Left lung (tissue), 10 donors: Measurements from ENCODE around the gene ZNF678. TPM values are rescaled to one million over a fixed set of nuclear protein-coding genes. Genes with fewer than 3 reads are reported as not detected.

Source experiments
- ATAC-seq: fragments of 200-7000 bp; cut with Tn5 transposase; one replicate; pipeline ENCODE4 v1.9.1; 2020; ENCODE audit warnings: moderate library complexity
- DNase-seq, 4 donors: peaks; one replicate each; pipeline ENCODE4 v3.0.0-alpha.2; 2013 to 2020
- H3K27ac ChIP-seq, 2 donors: fragments of 200-600 bp; sonication (generic) in 1 of 2; one replicate each; pipeline versions ENCODE4 v1.5.0 to v1.8.0; 2020 to 2021
- H3K27me3 ChIP-seq, 2 donors: fragments of 200-600 bp; sonication (generic) in 1 of 2; one replicate each; pipeline versions ENCODE4 v1.5.0 to v1.8.0; 2020 to 2021
- H3K36me3 ChIP-seq, 2 donors: fragments of 200-600 bp; sonication (generic) in 1 of 2; one replicate each; pipeline versions ENCODE4 v1.5.0 to v1.8.0; 2020 to 2021
- H3K4me1 ChIP-seq, 2 donors: fragments of 200-600 bp; one replicate each; pipeline ENCODE4 v1.8.0; 2021
- H3K4me3 ChIP-seq, 2 donors: fragments of 200-600 bp; sonication (generic) in 1 of 2; one replicate each; pipeline versions ENCODE4 v1.5.0 to v1.8.0; 2020 to 2021; ENCODE audit warnings: mild to moderate bottlenecking in 1 of 2
- H3K9me3 ChIP-seq, 2 donors: fragments of 200-600 bp; sonication (generic) in 1 of 2; one replicate each; pipeline versions ENCODE4 v1.5.0 to v1.8.0; 2020 to 2021
- intact Hi-C, 2 donors: fragments of 100-400 bp; cut with DNase I; formaldehyde crosslinking; loops; one replicate each; pipeline versions ENCODE4 v1.11.2 to v1.14.2; 2022
- polyA plus RNA-seq, 6 donors: library from polyadenylated mRNA; unstranded; fragments of 120-200 nt; gene quantifications; one replicate each; pipeline ENCODE4 v1.2.1, GENCODE V29; 2013; ENCODE audit not compliant: insufficient read length in 6 of 6
- total RNA-seq, 2 donors: library from RNA; stranded (reverse); fragmentation: NEBNext Ultra II Directional; extraction: Animal tissue kit (Norgen Biotek cat#: 25700); gene quantifications; one replicate each; pipeline ENCODE4 v1.2.1, GENCODE V29; 2021
- TF ChIP-seq, protein P1 (sequence below), 2 donors: fragments of 200-600 bp; sonication (generic) in 1 of 2; IDR thresholded peaks; one replicate each; pipeline versions ENCODE4 v1.5.0 to v1.8.0; 2021; ENCODE audit warnings: antibody characterized with exemption in 2 of 2
- donor health status: DM: no; HTN: yes; CAD: no.
- donor health status: DM: no; HTN: no; CAD: no.

ZNF678 gene
- total and polyA plus RNA-seq, 8 donors: 7.3 to 19.5 (median 16.6) TPM

DNA sequence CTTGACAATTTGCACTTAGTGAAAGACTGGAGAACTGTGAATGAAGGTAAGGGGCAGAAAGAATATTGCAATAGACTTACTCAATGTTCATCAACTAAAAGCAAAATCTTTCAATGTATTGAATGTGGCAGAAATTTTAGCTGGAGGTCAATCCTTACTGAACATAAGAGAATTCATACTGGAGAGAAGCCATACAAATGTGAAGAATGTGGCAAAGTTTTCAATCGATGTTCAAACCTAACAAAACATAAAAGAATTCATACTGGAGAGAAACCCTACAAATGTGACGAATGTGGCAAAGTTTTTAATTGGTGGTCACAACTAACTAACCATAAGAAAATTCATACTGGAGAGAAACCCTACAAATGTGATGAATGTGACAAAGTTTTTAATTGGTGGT is 91.1 kb downstream of the ZNF678 start:
- ATAC-seq (no peak), DNase-seq (no peak)
- H3K27ac ChIP-seq: no peak overlapping the region
- H3K4me1 ChIP-seq: no peaks in the 10 kb centered on the region
- H3K36me3 ChIP-seq: peaks cover 0 to 84% of the 10 kb centered on the region in 2 donors
- no peak overlapping the region for H3K4me3 ChIP-seq
- TF ChIP-seq, protein P1, sequence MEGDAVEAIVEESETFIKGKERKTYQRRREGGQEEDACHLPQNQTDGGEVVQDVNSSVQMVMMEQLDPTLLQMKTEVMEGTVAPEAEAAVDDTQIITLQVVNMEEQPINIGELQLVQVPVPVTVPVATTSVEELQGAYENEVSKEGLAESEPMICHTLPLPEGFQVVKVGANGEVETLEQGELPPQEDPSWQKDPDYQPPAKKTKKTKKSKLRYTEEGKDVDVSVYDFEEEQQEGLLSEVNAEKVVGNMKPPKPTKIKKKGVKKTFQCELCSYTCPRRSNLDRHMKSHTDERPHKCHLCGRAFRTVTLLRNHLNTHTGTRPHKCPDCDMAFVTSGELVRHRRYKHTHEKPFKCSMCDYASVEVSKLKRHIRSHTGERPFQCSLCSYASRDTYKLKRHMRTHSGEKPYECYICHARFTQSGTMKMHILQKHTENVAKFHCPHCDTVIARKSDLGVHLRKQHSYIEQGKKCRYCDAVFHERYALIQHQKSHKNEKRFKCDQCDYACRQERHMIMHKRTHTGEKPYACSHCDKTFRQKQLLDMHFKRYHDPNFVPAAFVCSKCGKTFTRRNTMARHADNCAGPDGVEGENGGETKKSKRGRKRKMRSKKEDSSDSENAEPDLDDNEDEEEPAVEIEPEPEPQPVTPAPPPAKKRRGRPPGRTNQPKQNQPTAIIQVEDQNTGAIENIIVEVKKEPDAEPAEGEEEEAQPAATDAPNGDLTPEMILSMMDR (IDR thresholded peaks at IDR 0.05): no peak
- no peaks in the 10 kb centered on the region for H3K27me3 ChIP-seq
- intact Hi-C loops: no loop called here
- peaks cover 36 to 100% of the 10 kb centered on the region in 2 donors for H3K9me3 ChIP-seq

DNA sequence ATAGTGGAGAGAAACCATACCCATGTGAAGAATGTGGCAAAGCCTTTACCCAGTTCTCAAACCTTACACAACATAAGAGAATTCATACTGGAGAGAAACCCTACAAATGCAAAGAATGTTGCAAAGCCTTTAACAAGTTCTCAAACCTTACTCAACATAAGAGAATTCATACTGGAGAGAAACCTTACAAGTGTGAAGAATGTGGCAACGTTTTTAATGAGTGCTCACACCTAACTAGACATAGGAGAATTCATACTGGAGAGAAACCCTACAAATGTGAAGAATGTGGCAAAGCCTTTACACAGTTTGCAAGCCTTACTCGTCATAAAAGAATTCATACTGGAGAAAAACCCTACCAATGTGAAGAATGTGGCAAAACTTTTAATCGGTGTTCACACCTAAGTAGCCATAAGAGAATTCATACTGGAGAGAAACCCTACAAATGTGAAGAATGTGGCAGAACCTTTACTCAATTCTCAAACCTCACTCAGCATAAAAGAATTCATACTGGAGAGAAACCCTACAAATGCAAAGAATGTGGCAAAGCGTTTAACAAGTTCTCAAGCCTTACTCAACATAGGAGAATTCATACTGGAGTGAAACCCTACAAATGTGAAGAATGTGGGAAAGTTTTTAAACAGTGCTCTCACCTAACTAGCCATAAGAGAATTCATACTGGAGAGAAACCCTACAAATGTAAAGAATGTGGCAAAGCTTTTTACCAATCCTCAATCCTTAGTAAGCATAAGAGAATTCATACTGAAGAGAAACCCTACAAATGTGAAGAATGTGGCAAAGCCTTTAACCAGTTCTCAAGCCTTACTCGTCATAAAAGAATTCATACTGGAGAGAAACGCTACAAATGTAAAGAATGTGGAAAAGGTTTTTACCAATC is 91.7 kb downstream of the ZNF678 start:
- Histone ChIP-seq H3K4me3 (no peak overlapping the region), H3K27ac (no peak overlapping the region), H3K27me3 (no peaks in the 10 kb centered on the region), H3K4me1 (no peaks in the 10 kb centered on the region), H3K36me3 (peaks cover 0 to 79% of the 10 kb centered on the region in 2 donors), H3K9me3 (peaks cover 36 to 100% of the 10 kb centered on the region in 2 donors)
- TF ChIP-seq, protein P1 (IDR thresholded peaks at IDR 0.05): no peak
- ATAC-seq (no peak), DNase-seq (no peak)
- intact Hi-C loops: no loop called here

DNA sequence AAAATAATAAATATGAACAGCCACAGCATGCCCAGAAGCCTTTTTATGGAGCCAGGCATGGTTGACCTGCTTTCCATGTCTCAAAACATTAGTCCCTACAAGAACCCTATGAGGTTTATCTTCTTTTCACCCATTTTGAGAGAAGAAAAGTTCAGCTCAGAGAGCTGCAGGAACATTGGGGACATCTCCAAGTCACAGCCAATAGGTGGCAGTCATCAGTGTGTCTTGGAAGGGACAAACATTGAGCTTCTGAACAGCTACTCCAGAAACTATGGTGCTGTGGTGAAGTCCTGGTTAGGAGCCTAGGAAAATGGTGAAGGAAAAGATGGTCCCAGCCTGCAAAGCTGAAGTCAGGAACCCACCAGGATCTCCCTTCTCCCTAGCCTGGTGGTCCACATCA is 98.1 kb downstream of the ZNF678 start:
- ATAC-seq: no peak
- peaks cover 0 to 57% of the 10 kb centered on the region in 2 donors for H3K36me3 ChIP-seq
- no peak overlapping the region for H3K4me3 ChIP-seq
- no peak for DNase-seq
- peaks cover 29 to 100% of the 10 kb centered on the region in 2 donors for H3K9me3 ChIP-seq
- no peaks in the 10 kb centered on the region for H3K27me3 ChIP-seq
- TF ChIP-seq, protein P1 (IDR thresholded peaks at IDR 0.05): no peak
- intact Hi-C loops: no loop called here
- H3K27ac ChIP-seq: no peak overlapping the region
- no peaks in the 10 kb centered on the region for H3K4me1 ChIP-seq

DNA sequence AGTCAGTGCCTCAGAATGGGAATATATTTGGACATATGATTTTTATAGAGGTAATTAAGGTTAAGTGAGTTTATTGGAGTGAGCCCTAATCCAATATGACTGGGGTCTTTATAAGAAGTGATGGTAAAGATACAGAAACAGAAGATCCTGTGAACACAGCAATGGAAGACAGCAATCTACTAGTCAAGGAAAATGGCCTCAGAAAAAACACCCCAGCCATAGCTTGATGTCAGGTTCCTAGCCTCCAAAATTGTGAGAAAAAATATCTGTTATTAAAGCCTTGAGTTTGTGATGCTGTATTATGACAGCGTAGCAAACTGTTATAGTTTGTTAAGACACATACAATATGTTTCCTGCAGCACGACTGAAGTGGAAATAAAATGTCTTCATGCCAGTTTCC is 99.6 kb downstream of the ZNF678 start:
- TF ChIP-seq, protein P1 (IDR thresholded peaks at IDR 0.05): no peak
- H3K27ac ChIP-seq: no peak overlapping the region
- H3K4me3 ChIP-seq: no peak overlapping the region
- peaks cover 0 to 48% of the 10 kb centered on the region in 2 donors for H3K36me3 ChIP-seq
- DNase-seq (no peak), ATAC-seq (no peak)
- peaks cover 20 to 100% of the 10 kb centered on the region in 2 donors for H3K9me3 ChIP-seq
- intact Hi-C loops: no loop called here
- no peaks in the 10 kb centered on the region for H3K27me3 ChIP-seq
- H3K4me1 ChIP-seq: no peaks in the 10 kb centered on the region

DNA sequence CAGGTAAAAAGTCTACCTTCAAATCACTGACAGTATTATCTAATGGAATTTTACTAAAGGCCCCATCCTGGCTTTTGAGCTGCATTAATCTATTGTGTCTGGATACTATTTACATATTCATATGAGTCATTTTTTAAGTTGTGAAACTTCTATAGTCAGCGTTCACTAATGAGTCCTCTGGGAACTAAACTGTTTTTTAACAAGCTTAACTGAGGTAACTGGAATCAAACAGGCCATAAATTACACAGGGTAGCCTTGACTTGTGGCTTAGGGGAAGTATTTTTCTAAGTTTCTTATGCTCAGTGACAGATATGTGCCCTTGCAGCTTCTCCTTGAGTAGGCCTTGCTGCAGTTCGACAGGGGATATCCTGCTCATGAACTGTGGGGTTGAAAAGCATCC is 102.9 kb downstream of the ZNF678 start:
- H3K4me3 ChIP-seq: no peak overlapping the region
- peaks cover 14 to 100% of the 10 kb centered on the region in 2 donors for H3K9me3 ChIP-seq
- H3K4me1 ChIP-seq: no peaks in the 10 kb centered on the region
- TF ChIP-seq, protein P1 (IDR thresholded peaks at IDR 0.05): no peak
- peaks cover 0 to 29% of the 10 kb centered on the region in 2 donors for H3K36me3 ChIP-seq
- no peaks in the 10 kb centered on the region for H3K27me3 ChIP-seq
- no peak for DNase-seq
- H3K27ac ChIP-seq: no peak overlapping the region
- intact Hi-C loops: no loop called here
- no peak for ATAC-seq
